ENCODE results near the gene KCNK2.

Gene KCNK2, protein sequence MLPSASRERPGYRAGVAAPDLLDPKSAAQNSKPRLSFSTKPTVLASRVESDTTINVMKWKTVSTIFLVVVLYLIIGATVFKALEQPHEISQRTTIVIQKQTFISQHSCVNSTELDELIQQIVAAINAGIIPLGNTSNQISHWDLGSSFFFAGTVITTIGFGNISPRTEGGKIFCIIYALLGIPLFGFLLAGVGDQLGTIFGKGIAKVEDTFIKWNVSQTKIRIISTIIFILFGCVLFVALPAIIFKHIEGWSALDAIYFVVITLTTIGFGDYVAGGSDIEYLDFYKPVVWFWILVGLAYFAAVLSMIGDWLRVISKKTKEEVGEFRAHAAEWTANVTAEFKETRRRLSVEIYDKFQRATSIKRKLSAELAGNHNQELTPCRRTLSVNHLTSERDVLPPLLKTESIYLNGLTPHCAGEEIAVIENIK
- 0 reads per million in 4 experiments for total RNA-seq

DNA sequence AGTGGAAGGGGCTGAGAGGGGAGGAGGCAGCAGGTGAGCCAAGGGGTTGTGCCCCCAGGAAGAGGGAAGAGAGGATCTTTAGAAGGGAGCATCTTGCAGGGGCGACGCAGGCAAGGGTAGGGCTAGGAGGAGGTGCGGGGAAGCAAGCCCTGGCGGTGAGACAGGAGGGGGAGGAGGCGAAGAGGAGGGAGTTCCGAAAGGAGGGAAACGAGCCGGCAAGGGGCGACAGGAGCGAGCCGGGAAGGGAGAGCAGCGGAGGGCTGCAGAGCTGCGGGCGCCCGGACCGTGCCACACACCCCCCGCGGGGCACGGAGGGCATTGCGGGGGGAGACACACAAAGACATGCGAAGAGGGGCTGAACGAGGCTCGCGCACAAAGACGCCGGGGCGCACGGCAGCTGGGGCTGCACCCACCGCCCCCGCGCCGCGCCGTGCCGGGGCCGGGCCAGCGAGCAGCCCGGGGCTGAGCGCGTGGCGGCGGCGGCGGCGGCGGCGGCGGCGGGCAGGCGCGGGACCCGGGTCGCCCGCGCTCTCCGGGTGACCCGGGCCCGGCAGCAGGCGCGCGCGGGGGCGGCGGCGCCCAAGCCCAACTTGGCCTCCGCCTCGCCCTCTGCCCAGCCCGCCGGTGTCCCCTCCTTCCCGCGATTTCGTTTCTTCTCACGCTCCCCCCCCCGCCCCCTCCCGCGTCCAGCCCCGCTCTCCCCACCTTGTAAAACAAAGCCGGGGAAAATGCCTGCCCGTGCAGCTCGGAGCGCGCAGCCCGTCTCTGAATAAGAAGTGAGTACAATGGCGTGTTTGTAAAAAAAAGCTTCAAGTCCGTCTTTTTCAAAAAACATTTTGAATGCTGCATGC, at the start of gene KCNK2:
TSS of gene KCNK2 (plus strand) at position 206 of the 851 bp plus-strand sequence. CDS start 649 bp downstream, outside the sequence.
- no peak for DNase-seq

DNA sequence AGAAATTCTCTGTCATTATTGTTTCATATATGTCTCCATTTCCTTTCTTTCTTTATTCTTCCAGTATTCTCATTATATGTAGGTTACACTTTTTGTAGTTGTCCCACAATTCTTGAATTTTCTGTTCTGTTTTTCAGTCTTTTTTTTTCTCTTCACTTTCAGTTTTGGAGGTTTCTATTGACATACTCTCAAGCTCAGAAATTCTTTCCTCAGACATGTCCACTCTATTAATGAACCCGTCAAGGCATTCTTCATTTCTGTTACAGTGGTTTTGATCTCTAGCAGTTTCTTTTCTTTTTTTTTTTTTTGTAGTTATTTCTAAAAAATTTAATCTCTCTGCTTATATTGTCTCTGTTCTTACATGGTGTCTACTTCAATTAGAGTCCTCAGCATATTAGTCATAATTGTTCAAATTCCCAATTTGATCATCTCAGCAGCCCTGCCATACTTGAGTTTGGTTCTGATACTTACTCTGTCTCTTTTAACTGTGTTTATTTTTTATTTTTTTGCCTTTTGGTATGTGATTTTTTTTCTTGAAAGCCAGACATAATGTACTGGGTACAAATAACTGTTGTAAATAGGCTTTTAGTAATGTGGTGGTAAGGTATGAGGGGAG, 49.5 kb upstream of the KCNK2 start:
- DNase-seq = no peak

DNA sequence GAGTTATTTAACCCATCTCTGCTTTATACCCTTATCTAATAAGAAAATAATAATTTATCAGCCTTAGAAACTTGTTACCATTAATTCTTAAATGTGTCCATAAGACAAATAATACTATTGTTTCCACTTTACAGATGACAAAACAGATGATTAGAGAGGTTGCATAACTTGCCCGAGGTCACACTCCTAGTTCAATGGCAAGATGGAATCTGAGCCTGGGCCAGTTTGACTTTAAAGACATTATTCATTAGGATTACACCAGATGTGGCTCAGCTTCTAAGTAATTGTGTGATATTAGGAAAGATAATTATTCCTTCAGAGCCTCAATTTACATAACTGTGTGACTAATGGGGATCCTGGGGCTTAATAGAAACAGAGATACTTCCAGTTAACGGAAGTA, 42.3 kb upstream of the KCNK2 start:
- no peak for DNase-seq

DNA sequence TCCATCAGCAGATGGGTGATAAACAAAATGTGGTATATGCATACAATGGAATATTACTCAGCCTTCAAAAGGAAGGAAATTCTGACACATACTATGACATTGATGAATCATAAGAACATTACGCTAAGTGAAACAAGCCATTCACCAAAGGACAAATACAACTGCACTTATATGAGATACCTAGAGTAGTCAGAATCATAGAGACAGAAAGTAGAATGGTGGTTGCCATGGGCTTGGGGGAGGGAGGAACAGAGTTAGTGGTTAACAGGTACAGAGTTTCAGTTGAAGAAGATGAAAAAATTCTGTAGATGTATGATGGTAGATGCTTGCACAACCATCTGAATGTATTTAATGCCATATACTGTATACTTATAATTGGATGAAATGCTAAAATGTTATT, 39.1 kb upstream of the KCNK2 start:
- no peak for DNase-seq

DNA sequence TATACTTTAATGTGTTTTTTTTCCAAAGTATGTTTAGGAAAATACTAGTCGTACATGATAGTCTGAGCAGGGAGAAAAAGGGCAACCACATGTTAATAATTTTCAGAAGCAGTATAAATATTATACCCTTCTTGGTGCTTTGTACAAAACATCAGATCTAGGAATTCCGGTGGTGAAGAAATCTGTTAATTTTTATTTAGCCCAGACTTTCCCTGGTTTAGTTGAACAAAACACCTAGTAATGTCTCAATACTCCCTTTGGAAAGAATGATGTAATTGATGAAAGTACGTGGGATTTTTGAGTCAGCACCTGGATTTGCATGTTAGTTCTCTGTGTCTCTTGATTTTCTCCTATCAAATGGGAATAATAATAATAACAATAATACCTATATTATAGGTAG, 38.4 kb upstream of the KCNK2 start:
- DNase-seq = no peak

DNA sequence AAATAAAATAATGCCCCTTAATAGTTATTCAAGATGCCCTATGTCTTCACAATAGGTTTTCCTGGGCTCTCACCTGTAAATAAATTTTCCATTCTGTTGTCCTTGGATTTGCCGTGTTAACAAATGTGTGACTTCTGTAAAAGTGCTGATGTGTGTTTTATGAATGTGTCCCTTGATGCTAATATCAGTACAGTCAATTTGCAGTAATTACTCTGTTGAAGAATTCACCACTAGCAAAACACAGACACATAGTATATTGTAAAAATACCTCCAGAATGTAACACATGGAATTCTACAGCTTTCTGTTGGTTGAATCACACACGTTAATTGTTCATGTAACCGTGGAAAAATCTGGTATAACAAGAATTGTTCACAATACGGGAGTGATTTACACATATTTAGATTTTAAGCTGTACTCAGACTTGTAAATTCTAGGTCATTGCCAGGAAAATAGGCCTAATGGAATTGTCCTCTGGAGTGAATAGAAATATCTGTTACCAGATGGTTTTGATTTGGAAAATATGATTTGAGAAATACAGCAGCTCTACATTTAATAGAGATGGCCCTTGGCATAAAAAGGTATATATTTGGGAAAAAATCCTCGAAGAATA, 36.7 kb upstream of the KCNK2 start:
- no peak for DNase-seq

DNA sequence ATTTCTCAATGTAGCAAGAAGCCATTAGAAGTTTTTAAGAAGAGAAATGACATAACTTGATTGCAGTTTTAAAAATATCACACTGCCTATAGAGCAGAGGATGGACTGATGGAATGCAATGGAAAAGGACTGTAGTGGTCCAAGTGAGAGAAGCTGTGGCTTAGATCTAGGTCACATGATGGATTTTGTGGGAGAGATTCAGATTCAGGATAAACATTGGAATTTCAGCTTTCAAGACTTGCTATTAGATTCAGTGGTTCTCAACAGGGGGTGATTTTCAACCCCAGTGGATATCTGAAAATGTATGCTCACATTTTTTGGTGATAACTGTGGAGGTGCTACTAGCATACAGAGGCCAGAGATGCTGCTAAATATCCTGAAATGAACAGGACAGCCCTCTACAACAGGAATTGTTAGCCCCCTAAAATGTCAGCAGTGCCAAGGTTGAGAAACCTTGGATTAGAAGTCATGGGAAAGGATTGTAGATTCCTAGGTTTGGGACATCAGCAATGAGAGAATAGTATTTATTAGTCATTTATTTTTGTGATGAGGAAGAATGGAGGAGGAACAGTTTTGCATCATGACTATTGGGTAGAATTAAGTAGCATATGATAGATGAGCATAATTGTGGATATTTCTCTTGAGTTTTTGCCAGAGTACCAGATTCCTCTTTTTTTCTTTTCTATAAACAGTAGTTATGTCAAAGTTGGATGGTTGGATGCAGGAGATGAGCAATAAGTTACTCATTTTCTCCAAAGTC, 30.1 kb upstream of the KCNK2 start:
- no peak for DNase-seq

DNA sequence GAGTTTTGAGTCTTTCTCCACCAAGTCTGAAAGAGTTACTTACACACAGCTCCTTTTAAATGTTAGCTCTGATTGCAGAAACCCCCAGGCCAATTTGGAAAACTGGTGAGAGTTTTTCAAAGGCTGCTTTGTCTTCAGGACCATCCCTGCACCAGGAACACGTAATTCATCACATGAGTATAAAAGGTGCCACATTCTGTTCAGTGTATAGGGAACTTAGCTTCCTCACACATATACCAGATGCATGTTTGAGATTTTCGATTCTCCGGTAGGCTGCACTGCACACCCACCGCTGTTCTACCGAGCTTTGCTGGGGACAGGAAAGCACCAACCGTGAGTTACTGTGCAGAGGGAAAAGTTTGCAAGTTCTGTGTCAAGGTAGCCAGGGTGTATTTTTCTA, 28.3 kb upstream of the KCNK2 start:
- no peak for DNase-seq

DNA sequence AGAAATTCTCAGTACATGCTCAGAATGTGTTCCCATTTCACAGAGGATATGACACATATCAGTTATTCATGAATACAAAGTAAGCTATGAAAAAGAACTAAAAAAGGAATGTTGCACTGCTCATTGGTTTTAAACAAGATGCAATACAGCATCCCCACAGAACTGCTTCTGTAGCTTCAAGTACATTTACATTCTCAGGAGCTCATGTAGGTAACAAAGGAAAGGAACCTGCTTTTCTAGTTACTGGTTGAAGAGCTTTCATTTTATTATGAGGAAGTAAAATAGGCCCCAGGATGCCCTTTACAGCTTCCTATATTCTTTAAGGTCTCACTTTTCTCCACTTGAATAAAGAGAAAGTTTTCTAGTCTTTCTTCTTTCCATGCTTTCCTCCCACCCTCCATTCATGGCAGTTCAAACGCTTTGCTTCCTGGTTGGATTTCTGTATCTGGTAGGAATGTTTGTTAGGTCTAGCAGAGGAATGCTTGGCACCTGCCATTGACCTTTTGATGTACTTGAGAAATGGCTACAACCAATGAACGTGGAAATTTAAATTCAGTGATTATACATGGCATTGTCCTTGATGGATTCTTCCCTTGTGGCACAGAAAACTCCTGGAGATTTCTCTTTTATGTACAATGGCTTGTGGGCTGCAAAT, 27.1 kb upstream of the KCNK2 start:
- DNase-seq = no peak

DNA sequence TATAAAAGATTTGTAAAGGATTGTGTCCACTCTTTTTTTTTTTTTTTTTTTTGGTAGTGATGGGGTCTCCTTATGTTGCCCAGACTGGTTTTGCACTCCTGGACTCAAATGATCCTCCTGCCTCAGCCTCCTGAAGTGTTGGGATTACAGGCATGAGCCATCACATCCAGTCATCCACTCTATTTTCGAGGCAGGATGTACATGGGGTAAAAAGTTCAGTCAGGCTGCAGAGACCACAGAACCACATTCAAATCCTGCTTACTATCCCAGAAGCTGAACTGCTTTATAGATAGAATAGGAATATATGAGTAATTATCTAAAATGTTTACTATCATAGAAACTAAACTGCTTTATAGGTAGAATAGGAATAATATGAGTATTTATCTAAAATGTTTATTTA, 26.0 kb upstream of the KCNK2 start:
- no peak for DNase-seq

DNA sequence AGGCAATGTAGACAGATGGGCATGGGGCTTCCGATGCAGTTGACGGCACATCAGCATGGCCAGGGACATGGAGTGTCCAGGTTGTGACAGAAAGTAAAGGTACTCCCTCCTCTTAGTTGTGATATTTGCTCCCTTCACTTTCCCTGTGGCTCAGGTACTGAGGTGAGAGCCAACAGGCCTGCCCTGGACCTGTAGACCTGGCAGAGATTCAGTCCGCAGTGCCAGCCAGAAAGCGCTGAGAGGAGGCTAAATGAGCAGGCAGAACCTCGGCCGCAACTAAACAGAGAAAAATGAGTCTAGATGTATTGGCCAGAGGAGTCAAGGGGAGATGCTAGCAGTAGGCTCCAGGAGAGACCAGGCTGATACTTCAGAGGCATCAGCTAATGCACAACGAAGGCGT, 22.6 kb upstream of the KCNK2 start:
- no peak for DNase-seq

DNA sequence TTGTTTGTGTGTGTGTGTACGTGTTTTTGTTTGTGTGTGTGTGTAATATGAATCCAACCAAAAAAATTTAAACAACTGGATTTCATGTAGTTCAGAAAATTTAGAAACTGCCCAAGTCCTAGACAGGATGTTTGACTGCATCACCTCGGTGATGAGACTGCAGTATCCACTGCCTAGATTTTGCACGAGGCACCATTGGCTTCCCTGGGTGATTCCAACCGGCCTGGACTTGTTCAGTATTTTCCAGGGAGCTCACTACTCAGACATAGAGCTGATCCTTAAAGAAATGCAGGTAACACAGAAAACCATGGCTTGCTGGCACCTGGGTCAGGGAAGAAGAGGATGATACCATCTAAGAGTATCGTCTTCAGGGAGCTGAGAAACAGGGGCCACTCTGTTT, 18.2 kb upstream of the KCNK2 start:
- no peak for DNase-seq

DNA sequence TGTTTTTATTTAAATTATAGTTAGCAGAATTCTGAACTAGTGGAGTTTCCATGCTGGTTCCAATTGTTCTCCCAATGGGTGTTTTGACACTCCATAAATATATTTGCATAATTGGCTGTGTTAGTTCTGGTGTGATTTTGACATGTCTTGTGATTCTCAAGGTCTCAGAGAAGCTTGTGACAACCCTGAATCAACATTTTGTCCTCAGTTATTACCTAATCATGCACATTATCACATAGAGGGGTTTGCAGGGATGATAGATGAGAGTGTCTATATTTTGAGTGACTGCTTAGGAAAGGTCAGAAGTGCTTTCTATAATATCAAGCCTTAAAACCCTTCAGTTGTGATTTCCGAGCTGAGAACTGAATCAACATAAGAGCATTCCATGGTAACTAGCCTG, 11.5 kb upstream of the KCNK2 start:
- no peak for DNase-seq

DNA sequence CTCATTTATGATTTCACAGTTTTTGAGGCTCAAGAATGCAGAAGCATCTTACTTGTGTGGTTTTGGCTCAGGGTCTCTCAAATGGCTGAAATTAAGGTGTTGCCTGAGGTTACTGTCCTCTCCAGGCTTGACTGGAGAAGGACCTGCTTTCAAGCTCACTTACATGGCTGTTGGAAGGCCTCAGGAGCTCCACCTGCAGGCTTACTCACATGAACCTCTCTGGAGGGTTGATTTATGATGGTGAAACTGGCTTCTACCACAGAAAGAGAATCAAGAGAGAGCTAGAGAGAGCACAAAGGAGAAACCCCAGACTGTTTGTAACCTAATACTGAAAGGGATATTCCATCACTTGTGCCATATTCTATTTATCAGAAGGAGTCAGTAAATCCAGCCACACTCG, 6.2 kb upstream of the KCNK2 start:
- no peak for DNase-seq

DNA sequence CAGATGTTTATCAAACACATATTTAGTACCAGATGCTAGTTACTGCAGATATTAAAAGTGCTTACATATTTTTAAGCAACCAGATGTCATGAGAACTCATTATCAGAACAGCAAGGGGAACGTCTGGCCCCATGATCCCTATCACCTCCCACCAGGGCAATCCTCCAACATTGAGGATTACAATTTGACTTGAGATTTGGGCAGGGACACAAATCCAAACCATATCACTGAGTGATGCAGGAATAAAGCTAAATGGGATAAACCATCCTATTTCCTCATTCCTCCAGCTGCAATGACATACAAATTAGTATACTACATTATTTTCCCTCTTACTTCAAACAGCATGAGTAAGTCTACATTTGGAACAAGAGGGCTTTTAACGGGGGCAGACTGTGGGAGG, 3.1 kb upstream of the KCNK2 start:
- DNase-seq = no peak

DNA sequence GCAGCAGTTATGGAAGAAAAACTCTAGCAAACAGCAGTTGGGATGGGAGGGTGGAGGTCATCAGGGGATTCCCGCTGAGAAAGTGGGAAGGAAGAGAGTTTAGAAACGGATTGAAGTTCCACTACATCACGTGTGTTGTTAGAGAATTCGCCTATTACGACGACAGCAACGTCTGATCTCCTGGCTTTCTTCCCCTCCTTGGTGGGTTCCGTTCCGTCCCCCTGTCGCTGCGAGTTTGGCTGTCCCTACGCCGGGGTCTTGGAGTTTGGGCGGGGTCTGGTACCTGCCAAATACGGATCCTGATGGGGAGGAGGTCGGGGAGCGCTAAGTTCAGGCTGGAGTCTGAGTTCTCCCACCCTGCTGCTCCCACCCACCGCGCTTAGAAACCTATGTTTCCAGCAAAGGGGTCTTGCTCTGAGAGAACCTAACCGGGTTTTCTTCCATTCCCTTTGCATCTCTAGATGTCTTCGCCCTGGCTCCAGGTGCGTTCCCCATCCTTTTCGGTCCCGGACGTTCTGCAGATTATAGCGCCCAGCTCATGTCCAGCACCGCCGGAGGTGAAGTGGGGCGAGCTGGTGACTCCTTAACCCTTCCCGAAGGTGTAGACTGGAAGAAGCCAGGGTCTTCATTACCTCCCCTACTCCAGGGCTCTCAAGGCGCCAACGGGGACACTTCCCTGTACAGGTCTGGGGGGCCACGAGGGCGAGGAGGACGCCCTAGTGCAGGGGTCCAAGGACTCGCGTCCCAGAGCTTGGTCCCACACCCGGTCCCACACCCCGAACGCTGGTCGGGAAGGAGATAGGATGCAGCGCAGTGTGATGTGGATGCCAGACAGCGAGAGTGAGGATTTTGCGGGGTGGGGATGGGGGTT, 641 bp upstream of the KCNK2 start:
- DNase-seq = no peak

DNA sequence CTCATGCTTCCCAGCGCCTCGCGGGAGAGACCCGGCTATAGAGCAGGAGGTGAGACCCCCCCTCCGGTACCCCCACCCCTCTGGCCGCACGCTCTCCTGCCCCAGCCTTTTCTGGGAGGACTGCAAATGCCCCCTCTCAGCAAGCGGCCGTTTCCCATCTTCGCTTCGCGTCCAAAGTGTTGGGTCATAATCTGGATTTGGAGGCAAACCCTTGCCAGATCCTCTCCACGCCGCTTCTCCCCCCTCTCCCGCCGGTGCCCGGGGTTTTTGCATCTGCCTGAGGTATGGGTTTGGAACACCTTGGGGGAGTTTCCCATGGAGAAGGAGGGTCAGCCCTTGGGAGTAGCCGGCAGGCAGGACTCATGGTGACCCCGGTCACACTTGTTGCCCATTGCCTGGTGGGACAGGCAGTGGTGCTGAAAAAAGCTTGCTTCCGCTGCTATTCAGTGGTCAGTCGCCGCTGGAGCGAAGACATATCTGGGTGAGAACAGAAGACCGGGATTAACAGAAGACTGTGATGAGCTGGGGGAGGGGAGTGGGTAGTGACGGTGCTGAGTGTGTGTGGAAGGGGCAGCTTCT, 935 bp downstream of the KCNK2 start:
- no peak for DNase-seq

DNA sequence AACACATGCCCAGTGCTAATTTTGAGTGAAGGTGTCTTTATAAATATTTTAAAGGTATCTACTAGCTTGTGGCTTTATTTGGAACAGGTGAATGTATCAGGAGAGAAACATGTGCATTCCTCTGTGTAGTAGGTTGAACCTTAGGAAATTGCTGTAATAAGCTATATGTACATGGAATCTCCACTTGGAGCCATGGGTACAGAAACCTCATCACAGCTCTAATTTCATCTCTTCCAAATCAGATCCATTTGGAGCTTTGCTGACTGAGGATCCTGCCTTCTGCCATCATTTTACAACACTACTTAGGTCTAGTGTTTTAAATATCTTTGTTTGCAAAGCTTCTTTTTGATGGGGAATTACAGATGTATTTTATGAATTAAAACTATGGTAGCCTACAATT, 2.1 kb downstream of the KCNK2 start:
- DNase-seq = no peak

DNA sequence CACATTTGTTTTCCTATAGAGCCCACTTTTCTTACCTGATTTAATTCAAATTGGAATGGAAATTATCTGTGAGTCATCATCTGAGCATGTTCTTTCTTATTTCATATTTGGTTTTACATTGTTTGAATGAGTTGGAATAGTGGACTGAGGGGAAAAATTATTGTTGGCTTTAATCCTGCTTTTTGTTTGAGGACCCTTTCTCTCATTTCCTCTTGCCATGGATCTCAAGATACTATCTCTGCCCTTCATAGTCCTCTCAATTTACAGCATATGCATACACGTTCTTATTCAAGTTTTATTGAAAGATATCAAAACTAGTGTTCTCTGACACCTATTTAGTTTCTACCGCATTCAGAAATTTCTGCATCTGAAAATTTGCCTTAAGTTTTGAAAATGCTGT, 5.1 kb downstream of the KCNK2 start:
- no peak for DNase-seq

DNA sequence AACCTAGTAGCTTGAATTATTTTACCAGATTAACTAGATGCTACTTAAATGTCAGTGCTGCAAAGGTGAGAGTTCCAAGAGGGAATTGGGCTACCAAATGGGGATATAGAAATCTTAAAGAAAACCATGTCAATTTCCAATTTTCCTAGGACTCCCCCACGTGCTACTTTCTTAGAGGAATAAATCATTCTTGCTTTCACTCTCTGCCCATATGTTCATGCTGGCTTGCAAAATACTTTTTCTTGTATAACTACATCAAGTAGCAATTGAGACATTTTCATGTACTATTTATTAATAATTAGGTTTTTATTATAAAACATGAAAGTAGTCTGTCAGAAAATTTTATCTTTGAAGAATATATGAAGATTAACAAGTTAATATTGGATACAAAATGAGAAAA, 11.8 kb downstream of the KCNK2 start:
- DNase-seq = no peak

Measured in effector CD8-positive, alpha-beta T cell (primary cell).